Sciatic nerve (tissue), 2 donors: ENCODE data around the gene SPSB4. TPM values are rescaled to one million over a fixed set of nuclear protein-coding genes. Genes with fewer than 3 reads are reported as not detected.
"Not testable (repeated sequence)": the region's sequence is repeated elsewhere in the genome, so short reads cannot be mapped to it uniquely, and the experiment has no call there.

Experiments used
- ATAC-seq: fragments of 200-7000 bp; cut with Tn5 transposase; one replicate; pipeline ENCODE4 v1.9.1; 2020; ENCODE audit warnings: mild to moderate bottlenecking, moderate library complexity
- DNase-seq: peaks from one replicate; pipeline ENCODE4 v3.0.0-alpha.2; 2020; ENCODE audit warnings: low spot score
- intact Hi-C: fragments of 100-400 bp; cut with DNase I; formaldehyde crosslinking; loops from one replicate; pipeline ENCODE4 v1.14.2; 2022
- total RNA-seq: library from RNA; stranded (reverse); fragmentation: NEBNext Ultra II Directional; extraction: Animal tissue kit (Norgen Biotek cat#: 25700); gene quantifications from one replicate; pipeline ENCODE4 v1.2.1, GENCODE V29; 2021
- donor health status: DM: no; HTN: no; CAD: no.
- donor health status: DM: no; HTN: no; CAD: no.

Gene SPSB4
- total RNA-seq = 0.36 TPM

DNA sequence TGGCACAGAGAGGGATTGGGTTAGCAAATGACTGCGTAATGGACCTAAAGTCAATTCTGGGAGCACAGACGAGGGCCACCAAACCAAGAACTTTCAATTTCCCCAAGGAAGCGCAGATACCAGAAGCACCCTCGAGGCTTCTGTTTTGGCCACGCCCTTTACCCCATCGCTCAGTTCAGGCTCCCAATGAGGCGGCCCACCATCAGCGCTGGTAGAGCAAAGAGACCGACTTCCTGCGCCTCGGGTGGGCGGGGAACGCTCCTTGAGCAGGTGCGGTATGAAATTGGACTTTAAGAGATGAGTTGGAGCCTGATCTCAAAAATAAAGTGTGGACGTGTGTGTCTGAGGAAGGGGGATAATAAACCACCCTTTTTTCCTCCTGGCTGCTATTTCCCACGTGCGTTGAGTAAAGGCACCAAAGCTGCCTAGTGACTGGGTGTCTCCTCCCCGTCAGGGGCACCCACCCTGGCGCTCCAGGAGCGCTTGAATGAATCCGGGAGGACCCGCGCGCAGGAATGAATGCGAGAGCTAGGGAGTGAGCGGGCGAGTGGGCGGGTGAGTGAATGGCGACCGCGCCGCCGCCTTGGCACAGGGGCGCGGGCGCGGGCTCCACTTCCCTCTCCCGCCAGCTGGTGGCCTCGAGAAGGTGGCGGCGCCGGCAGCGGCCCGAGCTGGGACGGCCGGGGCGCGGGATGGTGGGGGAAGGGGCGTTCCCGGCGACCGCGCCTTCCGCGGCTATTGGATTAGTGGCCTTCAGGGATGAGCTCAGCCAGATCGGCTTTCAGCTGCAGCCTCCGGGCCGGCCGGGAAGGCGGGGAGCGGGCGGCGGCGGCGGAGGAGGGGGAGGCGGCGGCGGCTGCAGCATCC is at the start of gene SPSB4:
Gene SPSB4, plus strand, starts transcription at position 772 of the 867 bp plus-strand sequence. CDS start 14,758 bp downstream, outside the sequence.
- intact Hi-C loops = no loop called here
- ATAC-seq (peak; percentile 83), DNase-seq (no peak)

DNA sequence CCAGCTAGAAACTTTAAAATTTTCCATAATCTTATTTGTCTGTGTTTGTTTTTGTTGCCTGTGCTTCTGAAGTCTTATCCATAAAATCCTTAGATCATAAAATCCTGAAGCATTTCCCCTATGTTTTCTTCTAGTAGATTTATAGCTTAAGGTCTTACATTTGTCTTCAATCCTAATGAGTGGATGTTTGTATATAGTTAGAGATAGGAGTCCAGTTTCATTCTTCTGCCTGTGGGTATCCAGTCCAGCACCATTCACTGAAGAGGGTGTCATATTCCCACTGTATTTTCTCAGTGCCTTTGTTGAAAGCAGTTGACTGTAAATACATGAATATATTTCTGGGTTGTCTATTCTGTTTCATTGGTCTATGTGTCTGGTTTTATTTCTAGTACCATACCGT is 44.8 kb upstream of the SPSB4 start:
- ATAC-seq (no peak), DNase-seq (no peak)
- intact Hi-C loops = no loop called here

DNA sequence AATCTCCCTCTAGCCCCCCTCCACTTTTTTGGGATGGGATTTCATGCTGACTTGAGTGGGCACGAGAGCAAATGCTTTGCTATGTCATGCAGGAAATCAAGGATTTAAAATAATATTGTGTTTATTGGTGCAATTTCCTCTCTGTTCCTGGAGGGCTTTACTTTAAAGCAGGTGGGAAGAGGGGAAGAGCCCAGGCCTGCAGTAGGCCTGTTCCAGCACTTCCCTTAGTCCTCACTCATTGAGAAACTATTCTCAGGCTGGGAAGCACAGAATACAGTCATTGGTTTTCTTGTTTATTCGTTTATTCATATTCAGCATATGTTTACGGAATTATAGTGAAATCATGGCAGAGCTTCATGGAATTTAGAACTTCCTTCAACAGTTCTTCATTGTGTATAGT is 41.7 kb upstream of the SPSB4 start:
- intact Hi-C loops = no loop called here
- ATAC-seq (no peak), DNase-seq (no peak)

DNA sequence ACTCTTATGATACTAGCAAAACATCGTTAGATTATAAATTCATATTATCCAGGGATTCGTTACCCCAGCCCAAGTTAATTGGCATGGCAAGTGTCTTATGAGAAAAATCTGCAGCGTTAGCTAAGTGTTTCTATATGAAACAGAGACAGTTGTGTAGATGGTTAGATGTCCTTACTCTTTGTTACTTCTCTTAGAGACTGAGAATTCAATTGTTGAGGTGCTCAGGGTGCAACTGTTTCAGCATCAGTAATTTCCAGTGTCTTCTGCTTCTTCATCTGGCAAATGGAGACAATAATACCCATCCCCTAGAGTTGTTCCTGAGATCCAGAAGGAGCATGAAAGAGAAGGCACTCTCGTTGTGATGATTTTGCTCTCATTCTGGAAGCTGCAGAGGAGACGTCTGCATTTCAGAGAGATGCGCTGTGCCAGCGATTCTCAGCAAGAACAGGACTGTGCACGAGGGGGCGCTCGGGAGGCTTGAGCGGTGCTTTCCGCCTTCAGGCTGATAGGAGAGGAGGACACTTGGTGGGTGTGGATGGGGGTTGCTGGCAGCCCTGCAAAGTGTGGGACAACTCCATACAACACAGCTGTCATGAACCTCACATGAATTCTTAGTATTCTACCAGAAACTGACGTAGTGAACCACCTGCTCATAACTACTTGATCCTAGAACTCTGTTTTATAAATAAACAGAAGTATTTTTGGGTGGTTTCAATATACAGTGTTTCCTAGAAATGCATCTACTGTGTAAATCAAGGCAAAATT is 39.7 kb upstream of the SPSB4 start:
- ATAC-seq (peak; percentile 74), DNase-seq (peak; percentile 90)
- intact Hi-C loops = no loop called here

DNA sequence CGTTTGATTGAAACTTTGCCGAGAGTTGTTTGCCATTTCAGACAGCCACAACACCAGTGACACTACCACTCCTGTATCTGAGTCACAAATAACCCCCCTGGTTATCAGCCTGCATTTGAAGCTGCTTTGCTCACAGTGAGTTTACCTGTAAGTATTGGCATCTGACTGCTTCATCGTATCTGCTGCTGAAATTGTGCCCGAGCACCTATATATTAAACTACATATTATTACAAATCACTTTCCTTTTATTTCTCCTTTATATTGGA is 39.2 kb upstream of the SPSB4 start:
- ATAC-seq = no peak
- DNase-seq = no peak
- intact Hi-C loops = no loop called here

DNA sequence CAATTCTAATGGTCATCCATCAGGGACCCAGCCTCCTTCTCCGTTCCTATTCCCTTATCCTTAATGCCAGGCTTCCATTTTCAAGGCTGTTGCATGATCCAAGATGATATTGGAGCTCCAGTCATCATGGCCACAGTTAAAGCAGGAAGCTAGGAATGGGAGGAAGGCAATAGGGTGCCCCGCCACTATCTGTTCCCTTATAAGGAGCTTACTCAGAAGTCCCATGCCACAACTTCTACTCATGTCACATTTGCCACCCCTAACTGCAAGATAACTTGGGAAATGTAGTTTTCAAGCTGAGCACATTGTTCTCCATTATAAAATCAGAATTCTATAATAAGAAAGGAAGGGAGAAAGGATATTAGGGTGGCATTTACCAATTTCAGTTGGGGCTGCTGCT is 38.6 kb upstream of the SPSB4 start:
- DNase-seq (no peak), ATAC-seq (no peak)
- intact Hi-C loops = no loop called here

DNA sequence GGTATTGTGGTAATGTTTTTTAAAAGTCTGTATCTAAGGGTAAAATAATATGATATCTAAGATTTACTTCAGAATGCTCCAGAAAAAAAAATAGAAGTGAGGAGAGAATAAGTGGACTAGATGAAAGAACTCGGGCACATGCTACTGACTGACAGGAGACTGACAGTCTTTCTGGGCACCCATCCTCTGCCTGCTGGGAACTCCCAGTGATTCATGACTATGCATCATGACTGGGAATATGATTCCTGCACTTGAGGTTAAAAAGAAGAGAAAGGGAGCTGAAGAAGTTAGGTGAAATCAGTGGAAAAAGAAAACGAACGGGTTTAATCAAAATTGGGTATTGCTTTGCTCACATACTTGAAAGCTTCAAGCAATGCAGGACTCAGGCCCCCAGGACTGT is 35.7 kb upstream of the SPSB4 start:
- ATAC-seq (no peak), DNase-seq (no peak)
- intact Hi-C loops = loop anchor here (5.0 kb wide), 1 partner anchor 172 kb away; no protein-coding TSS in a partner anchor

DNA sequence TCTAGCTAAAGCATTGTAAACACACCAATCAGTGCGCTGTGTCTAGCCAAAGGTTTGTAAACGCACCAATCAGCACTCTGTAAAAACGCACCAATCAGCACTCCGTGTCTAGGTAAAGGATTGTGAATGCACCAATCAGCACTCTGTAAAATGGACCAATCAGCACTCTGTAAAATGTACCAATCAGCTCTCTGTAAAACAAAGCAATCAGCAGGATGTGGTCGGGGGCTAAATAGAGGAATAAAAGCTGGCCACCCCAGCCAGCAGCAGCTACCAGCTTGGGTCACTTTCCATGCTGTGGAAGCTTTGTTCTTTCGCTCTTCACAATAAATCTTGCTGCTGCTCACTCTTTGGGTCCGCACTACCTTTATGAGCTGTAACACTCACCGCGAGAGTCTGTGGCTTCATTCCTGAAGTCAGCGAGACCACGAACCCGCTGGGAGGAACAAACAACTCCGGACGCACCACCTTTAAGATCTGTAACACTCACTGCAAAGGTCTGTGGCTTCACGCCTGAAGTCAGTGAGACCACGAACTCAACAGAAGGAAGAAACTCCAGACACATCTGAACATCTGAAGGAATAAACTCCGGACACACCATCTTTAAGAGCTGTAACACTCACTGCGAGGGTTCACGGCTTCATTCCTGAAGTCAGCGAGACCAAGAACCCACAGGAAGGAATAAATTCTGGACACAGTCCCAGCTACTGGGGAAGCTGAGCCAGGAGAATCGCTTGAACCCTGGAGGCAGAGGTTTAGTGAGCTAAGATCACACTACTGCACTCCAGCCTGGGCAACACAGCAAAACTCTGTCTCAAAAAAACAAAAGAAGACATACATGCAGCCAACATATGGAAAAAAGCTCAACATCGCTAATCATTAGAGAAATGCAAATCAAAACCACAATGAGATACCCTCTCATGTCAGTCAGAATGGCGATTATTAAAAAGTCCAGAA is 33.5 kb upstream of the SPSB4 start:
- intact Hi-C loops = loop anchor here (5.0 kb wide), 1 partner anchor 170 kb away; no protein-coding TSS in a partner anchor
- not testable (repeated sequence) for ATAC-seq, DNase-seq

DNA sequence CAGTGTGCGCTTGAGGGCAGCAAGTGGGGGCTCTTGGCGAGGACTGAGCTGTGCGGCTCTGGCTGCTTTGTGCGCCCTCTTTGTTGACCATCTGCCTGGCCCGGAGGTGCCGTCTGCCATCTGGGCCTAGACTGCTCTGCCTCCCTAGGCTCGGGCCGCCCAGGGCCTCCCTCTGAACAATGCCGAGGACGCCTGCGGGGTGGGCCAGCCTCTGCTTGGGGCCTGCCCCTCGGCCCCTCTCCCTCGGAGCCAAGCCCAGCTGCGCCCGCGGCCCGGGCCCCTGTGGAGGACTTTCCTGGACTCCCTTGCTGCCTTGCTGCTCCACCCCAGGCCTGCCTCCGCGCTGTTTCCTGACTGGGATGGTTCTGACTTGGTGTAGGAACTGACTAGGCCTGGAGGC is 31.9 kb upstream of the SPSB4 start:
- no peak for DNase-seq
- no peak for ATAC-seq
- intact Hi-C loops = loop anchor here (5.0 kb wide), 1 partner anchor 168 kb away; no protein-coding TSS in a partner anchor

DNA sequence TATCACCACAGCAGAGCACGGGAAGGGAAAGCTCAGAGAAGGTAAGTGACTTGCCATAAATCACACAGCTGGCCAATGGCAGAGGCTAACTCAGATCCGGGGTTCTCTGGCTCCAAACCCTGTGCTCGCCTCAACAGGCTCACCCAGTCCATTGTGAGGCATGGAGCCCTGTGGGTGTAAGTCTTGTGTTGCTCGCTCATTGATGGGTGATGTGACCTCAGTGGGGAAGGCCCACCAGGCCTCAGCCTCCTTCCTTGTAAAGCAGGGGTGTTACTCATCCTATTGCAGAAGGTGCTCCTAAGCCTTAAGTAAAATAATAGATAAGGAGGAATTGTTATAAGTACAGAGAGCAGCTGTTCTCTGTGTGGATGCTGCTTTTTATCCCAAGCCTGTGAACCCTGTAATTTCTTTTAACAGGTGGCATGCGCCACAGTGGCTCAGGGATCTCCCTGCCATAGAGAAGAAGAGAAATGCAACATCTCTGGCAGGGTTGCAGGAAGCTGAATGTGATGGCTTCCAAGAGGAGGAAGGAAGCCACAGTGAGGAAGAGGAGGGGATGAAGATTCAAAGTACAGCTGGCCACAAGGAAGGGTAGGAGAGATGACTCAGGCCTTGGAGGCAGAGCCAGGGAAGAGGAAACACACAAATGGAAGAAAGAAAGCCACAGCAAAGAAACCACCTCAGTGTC is 30.9 kb upstream of the SPSB4 start:
- ATAC-seq (no peak), DNase-seq (no peak)
- intact Hi-C loops = no loop called here

DNA sequence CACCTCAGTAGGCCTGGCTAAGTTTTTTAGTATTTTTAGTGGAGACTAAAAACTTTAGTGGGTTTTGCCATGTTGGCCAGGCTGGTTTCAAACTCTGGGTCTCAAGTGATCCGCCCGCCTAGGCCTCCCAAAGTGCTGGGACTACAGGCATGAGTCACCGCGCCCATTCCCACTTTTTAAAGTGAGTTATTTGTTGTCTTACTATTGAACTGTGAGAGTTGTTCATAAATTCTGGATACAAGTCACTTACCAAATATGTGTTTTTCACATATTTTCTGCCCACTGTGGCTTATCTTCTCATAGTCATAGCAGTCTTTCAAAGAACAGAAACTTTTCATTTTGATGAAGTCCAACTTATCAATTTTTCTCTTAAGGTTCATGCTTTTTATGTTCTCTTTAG is 29.9 kb upstream of the SPSB4 start:
- DNase-seq (no peak), ATAC-seq (no peak)
- intact Hi-C loops = no loop called here

DNA sequence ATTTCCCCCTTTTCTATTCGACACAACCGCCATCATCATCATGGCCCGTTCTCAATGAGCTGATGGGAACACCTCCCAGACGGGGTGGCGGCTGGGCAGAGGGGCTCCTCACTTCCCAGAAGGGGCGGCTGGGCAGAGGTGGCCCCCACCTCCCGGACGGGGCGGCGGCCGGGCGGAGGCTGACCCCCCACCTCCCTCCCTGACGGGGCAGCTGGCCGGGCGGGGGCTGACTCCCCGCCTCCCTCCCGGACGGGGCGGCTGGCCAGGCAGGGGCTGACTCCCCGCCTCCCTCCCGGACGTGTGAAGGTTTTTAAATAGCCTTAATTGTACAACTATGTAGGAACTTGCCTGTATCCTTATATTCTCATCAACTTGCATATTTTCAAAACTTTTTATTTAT is 20.9 kb upstream of the SPSB4 start:
- no peak for ATAC-seq
- no peak for DNase-seq
- intact Hi-C loops = no loop called here

DNA sequence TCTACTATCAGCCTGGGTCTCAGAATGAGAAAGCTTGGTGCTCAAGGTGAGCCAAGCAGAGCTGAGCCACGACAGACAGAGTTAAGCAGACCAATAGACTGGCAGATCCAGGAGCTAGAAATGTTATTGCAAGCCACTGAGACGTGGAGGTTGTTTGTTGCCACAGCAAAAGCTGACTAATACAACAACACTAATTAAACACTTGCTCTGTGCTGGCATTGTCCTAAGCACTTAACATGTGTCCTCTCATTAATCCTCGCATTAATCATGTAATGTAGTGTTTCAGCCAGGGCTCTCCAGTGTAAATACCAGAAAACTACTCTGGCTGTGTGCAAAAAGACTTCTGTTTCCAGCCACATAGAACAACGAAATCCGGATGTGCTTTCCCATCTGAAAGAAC is 11.6 kb upstream of the SPSB4 start:
- intact Hi-C loops = no loop called here
- DNase-seq = no peak
- ATAC-seq = no peak

DNA sequence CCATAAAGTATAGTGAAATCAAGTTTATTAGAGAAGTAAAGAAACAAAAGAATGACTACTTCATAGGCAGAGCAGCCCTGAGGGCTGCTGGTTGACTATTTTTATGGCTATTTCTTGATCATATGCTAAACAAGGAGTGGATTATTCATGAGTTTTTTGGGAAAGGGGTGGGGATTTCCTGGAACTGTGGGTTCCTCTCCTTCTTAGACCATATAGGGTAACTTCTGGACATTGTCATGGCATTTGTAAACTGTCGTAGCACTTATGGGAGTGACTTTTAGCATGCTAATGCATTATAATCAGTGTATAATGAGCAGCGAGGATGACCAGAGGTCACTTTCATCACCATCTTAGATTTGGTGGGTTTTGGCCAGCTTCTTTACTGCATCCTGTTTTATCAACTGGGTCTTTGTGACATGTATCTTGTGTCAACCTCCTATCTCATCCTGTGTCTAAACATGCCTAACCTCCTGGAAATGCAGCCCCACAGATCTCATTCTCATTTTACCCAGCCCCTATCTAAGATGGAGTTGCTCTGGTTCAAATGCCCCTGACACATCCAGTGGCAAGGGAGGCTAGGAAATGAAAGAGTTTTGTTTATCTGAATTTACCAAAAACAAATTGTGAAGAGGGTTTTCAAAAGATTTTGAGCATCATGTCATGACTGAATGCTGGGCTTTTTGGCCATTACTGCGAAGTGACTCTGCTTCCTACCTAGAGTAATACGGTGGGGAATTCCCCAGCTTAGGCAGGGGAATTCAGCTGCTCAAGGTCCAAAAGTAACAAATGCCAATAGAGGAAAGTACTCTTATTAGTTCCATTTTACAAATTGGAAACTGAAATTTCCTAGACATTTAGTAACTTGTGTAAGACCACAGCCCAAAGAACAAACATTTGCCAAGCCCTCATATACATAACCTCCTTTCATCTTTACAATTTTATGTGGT is 6.2 kb upstream of the SPSB4 start:
- intact Hi-C loops = no loop called here
- ATAC-seq (no peak), DNase-seq (no peak)

DNA sequence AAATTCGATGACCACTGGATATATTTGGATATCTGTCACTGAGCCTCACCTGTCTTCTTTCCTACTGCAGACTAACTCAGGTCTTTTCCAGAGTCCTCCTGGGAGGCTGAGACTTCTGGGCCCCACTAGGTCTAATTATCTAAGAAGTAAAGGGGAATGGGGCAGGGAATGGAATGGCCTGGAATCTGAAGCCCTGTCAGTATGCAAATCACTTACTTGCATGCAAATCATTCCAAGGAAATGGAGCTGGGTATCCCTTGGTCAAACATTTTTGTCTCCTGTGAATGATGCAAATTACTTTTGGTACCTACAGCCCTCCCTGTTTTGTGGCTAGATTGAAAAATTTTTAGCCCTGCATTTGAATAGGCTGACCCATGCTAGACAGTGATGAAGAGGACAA is 5.3 kb upstream of the SPSB4 start:
- DNase-seq (no peak), ATAC-seq (no peak)
- intact Hi-C loops = no loop called here

DNA sequence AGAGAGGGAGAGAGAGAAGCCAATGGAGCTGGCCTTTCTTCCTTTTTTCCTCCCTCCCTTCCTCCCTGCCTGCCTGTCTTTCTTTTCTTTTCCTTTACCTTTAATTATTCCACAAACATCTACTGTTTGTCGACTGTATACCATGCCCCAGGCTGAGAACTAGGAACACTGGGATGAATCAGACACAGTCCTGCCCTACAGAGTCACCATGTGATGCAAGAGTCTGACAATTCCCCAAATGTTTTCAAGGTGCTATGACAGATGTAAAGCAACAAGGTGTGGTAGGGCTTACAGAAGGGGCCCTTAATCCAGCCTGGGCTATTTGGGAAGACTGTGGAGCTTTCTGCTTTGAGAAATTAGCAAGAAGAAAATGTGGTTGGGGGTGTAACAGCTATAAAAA is 4.0 kb upstream of the SPSB4 start:
- no peak for DNase-seq
- ATAC-seq = no peak
- intact Hi-C loops = no loop called here

DNA sequence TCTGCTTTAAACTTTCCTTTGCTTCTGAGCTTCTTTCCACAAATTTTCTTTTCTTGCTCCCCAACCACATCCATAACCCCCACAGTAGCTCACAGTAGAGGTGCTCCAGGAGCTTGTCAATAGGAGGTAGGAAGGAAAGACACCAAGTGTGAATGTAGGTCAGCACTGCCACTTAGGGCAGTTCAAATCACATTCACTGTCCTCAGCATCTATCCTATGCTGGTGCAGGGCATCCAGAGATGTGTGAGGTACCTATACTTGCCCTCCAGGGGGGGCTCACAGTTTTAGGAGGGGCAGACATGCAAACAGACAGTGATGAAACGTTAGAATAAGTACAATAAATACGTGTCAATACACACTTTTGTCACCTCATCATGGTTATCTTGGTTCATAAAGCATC is 1.5 kb upstream of the SPSB4 start:
- no peak for DNase-seq
- ATAC-seq = no peak
- intact Hi-C loops = no loop called here
